Brain microvascular endothelial cell (primary cell): ENCODE data around the gene GZF1.

Experiments used
- DNase-seq: peaks from one replicate; pipeline ENCODE4 v3.0.0-alpha.2; 2020
- H3K27ac ChIP-seq: fragments of 250-450 bp; sonication (Bioruptor Pico); 2 replicates; pipeline ENCODE4 v1.5.1; 2020; ENCODE audit warnings: mild to moderate bottlenecking, moderate library complexity
- H3K27me3 ChIP-seq: fragments of 250-450 bp; sonication (Bioruptor Pico); replicated peaks from 2 replicates; pipeline ENCODE4 v1.5.1; 2020; ENCODE audit warnings: mild to moderate bottlenecking
- H3K36me3 ChIP-seq: fragments of 250-450 bp; sonication (Bioruptor Pico); replicated peaks from 2 replicates; pipeline ENCODE4 v1.5.1; 2020; ENCODE audit warnings: mild to moderate bottlenecking
- H3K4me3 ChIP-seq: 2 replicates; pipeline ENCODE4 v1.5.1; 2011; ENCODE audit warnings: low read depth, mild to moderate bottlenecking, control low read depth, low read length, moderate library complexity
- in situ Hi-C: cut with HindIII; loops from 2 replicates; pipeline ENCODE4 v1.10.0; 2017; ENCODE audit warnings: low sequenced_read_pairs, low pct_ligation_motif_present
- TF ChIP-seq, protein P1 (sequence below): IDR thresholded peaks from 2 replicates; pipeline ENCODE4 v1.5.1; 2011; ENCODE audit warnings: low read depth, mild to moderate bottlenecking, moderate library complexity, low read length, control low read depth, inconsistent platforms; ENCODE audit errors: missing control alignments

Gene GZF1

DNA sequence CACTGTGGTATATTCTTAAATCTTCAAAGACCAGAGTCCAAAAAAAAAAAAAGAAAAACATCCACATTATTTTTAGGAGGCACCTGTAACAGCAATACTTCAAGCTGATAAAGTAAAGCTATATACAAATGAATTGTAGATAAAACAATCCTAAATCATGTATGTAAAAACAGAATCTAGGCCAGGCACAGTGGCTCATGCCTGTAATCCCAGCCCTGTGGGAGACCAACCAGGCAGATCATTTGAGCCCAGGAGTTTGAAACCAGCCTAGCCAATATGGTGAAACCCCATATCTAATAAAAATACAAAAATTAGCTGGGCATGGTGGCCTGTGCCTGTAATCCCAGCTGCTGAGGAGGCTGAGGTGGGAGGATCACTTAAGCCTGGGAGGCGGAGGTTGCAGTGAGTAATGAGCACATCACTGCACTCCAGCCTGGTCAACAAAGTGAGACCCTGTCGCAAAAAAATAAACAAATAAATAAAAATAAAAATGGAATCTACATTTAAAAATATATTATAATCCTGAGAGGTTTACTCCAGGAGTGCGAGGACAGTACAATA is 52.0 kb downstream of the GZF1 start:
- in situ Hi-C loops = no loop called here
- DNase-seq = no peak
- TF ChIP-seq, protein P1, sequence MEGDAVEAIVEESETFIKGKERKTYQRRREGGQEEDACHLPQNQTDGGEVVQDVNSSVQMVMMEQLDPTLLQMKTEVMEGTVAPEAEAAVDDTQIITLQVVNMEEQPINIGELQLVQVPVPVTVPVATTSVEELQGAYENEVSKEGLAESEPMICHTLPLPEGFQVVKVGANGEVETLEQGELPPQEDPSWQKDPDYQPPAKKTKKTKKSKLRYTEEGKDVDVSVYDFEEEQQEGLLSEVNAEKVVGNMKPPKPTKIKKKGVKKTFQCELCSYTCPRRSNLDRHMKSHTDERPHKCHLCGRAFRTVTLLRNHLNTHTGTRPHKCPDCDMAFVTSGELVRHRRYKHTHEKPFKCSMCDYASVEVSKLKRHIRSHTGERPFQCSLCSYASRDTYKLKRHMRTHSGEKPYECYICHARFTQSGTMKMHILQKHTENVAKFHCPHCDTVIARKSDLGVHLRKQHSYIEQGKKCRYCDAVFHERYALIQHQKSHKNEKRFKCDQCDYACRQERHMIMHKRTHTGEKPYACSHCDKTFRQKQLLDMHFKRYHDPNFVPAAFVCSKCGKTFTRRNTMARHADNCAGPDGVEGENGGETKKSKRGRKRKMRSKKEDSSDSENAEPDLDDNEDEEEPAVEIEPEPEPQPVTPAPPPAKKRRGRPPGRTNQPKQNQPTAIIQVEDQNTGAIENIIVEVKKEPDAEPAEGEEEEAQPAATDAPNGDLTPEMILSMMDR = no peak
- no peaks in the 10 kb centered on the region for H3K36me3 ChIP-seq
- H3K27ac ChIP-seq = no peak overlapping the region
- H3K4me3 ChIP-seq = no peak overlapping the region
- H3K27me3 ChIP-seq = no peaks in the 10 kb centered on the region

- Histone ChIP-seq H3K27ac (no peak overlapping the region), H3K27me3 (no peaks in the 10 kb centered on the region), H3K4me3 (no peak overlapping the region), H3K36me3 (no peaks in the 10 kb centered on the region)
- in situ Hi-C loops = no loop called here
- TF ChIP-seq, protein P1 = no peak
- DNase-seq = no peak
Measured at GRCh38 chr20:23414526-23415188, 52.7 kb downstream of the GZF1 start.

GRCh38 chr20:23415555-23415954 is 53.6 kb downstream of the GZF1 start:
- Histone ChIP-seq H3K4me3 (no peak overlapping the region), H3K36me3 (no peaks in the 10 kb centered on the region), H3K27me3 (no peaks in the 10 kb centered on the region), H3K27ac (no peak overlapping the region)
- in situ Hi-C loops = no loop called here
- TF ChIP-seq, protein P1 = no peak
- DNase-seq = no peak

GRCh38 chr20:23415959-23416583 is 54.1 kb downstream of the GZF1 start:
- Histone ChIP-seq H3K4me3 (no peak overlapping the region), H3K27me3 (no peaks in the 10 kb centered on the region), H3K27ac (no peak overlapping the region), H3K36me3 (no peaks in the 10 kb centered on the region)
- in situ Hi-C loops = no loop called here
- DNase-seq = no peak
- TF ChIP-seq, protein P1 = no peak

GRCh38 chr20:23417861-23418260 is 55.9 kb downstream of the GZF1 start:
- no peak overlapping the region for H3K4me3 ChIP-seq
- H3K27me3 ChIP-seq = no peaks in the 10 kb centered on the region
- TF ChIP-seq, protein P1 = no peak
- no peaks in the 10 kb centered on the region for H3K36me3 ChIP-seq
- in situ Hi-C loops = no loop called here
- H3K27ac ChIP-seq = no peak overlapping the region
- no peak for DNase-seq
